ENCODE results near the gene SRRD.

SRRD gene

DNA sequence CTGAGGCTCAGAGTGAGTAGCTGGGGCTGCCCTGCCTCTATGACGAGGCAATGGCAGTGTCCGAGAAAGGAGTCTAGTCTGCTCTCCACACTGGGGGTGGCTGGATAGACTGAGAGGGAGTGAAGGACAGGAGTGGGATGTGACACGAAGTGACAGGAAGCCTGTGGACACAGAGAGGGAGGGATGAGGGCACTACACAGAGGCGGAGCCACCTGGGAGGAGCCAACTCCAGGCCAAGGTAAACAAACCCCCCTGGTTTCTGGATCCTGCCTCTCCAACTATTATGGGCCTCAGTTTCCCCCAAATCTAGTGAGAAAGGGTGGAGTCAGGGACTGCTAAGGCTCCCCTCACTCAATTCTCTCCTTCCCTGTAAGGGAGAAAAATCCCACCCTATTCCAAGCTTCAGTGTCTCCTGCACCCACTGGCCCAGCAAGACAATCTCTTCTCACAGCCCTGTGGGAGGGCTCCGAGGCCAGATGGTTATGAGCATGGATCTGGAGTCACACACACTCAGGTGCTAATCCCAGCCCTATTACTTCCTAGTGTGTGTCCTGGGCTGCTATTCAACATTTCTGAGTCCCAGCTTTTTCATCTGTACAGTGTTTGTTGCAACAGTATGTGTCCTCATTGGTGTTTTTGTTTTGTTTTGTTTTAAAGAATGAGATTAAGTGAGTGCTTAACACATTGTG, 29.7 kb upstream of the SRRD start:
- DNase-seq = no peak

DNA sequence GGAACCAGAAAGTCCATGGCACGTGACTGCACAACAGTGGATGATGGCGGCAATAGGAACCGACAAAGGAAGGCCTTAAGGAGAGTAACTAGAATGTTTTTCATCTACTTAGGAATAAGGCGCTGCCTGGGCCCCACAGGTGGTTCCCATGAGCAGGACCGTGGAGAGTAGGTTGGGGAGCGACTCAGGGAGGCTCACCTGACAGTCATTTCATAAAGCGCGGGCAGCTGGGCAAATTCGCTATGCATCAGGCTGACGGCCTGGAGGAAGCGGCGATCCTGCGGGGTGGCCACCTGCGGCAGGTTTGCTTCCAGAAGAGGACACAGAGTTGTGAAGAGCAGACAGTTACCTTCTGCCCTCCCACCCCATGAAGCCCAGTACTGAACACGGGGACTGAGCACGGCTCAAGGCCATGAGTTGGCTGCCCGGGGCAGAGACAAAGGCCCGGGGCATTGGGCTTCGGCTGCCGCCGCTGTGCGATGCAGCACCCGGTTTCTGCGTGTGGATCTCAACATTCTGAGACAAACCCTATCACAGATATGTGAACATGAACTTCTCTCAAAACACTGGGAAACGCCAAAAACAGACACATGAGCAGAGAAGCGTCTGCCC, 25.9 kb upstream of the SRRD start:
- DNase-seq = no peak

DNA sequence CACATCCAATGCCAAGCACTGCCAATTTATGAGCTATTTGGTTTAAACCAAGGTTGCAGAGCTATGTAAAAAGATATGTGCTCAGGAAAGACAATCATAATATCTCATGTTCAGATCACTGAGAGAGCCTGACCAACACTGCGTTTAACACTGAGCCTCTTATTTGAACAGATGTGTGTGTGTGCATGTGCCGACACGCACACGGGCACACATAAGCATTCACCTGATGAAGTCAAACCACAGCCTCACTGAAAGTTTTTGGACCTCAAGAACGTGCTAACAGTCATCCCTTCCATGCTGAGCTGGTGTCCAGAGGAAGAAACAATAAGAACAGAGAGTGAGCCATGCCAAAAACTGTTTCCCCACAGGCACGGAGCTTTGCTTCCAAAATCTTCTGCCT, 23.5 kb upstream of the SRRD start:
- DNase-seq = no peak

DNA sequence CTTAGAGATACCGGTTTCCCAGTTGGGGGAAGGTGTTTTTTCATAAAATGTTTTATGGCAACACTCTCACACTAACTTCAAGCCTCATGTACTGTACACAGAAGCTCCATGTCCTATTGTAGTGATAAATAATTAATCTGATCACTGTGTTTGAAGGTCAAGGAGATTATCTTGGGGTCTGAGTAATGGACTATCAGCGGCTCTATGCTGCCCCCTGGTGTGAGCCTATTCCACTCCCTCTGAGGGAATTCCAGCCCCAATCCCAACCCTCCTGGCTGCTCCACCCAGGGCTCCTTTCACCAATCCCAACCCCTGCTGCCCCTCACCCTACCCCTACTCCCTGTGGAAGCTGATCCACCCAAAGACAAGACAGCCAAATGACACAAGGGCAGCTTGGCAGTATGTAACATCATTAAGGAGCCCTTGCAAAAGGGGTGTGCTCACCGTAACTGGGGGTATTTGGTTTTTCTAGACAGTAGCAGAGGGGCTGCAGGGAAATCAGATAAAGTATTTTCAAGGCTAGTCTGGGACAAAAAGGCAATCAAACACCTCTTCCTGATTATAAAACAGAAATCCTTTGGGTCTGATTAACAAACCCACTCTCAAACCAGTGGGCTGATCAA, 22.4 kb upstream of the SRRD start:
- DNase-seq = peak; percentile 10

DNA sequence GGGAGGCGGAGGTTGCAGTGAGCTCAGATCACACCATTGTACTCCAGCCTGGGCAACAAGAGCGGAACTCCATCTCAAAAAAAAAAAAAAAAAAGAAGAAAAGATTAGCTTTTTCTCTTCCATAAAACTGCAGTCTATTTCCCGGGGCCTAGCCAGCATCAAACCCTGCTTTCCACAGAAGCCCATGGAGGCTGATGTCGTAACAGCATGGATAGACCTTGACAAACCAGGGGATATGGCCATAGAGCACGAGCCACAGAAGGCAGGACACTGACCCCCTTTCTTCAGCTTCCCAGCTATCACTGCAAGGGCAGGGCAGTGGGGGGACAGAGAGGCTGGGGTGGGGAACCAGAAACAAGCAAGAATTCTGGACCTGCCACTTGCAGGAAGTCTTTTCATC, 21.6 kb upstream of the SRRD start:
- no peak for DNase-seq

DNA sequence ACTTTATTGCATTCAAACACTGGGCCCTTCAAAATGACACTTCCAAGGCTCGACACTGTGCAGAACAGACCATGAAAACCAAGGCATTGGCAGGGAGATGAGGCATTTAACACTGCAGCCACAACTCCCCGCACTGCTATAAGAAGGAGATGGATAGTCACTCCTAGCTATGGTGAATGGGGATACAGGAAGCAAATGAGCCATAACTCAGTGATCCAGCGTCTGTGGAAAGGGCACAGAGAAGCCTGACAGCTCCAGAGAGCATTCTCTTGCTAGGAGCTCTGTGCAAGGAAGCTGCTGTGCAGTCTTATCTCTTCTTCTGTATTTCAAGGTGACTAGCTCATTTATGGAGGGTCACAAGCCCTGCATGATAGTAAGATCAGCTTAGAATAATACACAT, 21.0 kb upstream of the SRRD start:
- no peak for DNase-seq

DNA sequence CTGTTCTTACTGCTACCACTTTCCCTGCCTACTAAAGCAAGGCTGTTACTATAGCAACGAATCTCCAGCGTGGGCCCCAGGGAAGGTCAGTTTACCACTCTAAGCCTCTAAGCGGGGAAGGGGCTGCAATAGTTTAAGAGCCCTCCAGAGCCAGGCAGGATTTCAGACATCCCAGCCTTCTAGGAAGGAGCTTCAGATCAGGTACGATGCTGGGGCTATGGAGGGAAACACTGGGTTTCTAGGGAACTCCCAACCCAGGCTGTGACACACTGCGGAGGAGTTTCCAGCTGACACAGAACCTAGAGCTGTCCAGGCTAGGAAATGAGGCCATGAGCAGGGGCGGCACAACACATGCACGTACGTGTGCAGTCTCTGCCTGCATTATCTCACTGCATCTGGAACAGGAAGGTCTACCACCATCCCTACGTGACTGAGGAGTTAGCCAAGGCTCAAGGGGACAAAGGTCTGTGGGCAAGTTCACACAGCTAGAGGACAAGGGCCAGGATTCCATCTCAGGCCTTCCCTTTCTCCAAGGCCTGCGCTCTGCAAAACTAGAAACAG, 20.5 kb upstream of the SRRD start:
- no peak for DNase-seq

DNA sequence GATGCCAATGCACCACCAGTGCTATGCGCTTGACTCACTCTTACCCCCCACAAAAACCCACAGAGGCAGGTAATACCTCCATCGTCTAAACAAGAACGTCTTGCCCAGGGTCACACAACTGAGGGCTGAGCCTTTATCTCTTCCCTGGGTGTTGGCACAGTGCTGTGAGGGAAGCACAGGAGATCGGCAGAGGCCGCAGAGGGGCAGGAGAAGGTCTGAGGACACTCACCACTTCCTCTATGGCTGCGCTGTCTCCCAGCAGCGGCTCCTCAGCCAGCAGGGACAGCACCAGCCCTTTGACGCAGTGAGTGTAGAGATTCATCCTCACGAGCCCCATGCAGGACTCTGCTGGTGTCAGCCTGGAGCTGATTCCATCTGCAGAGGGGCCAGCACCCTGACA, 20.0 kb upstream of the SRRD start:
- no peak for DNase-seq

DNA sequence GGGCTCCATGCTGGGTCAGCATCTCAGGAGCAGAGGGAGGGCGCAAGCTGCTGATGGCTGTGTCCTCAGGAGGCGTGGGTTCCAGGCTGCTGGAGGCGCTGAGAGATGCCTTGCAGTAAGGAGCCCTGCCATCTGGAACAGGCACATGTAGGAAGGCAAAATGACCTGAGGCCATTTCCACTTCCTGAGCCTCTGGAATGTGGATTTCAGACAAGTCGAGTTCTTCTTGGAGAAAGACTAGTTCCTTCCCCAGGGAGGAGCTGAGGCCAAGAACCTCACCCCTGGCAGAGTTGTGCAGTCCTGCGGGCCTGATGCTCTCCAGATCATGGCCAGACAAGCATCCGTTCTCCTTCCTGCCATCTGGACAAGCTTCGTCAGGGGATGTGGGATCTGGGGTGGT, 19.4 kb upstream of the SRRD start:
- no peak for DNase-seq

DNA sequence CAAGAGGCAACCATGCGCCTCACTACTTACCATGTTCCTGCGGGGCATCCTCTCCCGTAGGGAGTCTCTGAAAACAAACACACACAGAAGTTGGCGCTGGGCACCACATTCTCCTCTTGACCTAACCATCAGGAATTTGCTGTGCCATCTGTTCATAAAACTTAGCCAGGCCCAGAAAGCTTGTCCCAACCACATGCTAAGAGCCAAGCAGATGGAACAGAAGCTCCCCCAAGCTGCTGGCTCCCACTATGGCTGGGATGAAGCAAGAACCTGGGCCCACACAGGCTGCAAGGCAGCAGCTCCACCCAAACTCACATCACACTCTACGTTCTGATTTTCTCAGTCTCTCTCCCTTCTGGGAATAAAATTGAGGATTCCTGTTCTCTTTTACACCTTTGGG, 17.5 kb upstream of the SRRD start:
- no peak for DNase-seq

DNA sequence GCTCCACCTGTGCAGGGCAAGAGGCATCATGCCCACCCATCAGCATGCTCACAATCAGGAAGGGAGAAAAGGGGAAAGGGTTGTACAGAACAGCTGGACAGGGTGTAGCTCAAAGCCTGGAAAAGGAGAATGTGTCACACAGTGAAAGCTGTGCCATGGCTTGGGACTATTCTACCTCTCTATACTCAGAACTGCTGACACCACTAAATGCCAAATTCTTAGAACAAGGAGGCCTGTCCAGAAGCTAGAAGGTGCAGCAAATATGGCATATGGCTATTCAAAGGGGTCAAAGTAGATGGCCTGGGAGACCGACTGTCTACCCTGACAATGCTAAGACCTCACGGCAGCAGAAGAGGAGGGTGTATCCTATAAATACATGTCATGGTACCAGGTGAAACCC, 12.9 kb upstream of the SRRD start:
- no peak for DNase-seq

DNA sequence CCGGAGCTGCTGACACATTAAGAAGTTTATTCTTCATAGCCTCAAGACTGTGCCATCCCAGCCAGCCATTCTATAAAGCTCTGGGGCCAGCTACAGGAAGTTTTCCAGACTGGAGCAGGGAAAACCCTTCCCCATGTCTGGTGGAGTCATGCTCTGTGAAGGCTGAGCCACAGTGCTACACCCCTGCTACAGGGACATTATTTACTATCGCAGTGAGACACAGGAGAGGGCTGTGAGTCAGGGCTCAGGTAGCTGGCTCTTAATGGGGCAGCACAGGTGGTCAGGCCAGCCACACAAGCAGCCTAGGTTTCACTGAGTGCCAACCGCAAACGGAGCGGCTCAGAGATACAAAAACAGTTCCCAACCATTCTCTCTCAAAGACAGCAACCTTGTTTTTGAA, 12.2 kb upstream of the SRRD start:
- DNase-seq = no peak

DNA sequence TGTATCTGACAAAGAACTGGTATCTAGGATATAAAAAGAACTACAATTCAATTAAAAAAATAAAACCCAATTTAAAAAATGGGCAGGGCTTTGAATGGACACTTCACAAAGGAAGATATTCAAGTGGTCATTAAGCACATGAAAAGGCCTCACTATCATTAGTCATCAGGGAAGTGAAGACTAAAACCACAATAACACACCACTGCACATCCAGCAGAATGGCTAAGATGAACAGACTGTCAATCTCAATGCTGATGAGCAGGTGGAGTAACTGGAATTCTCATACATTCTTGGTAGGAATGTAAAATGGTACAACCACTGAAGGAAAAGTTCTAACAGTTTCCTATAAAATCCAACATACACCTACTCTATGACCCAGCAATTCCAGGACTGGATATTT, 9.0 kb upstream of the SRRD start:
- no peak for DNase-seq

DNA sequence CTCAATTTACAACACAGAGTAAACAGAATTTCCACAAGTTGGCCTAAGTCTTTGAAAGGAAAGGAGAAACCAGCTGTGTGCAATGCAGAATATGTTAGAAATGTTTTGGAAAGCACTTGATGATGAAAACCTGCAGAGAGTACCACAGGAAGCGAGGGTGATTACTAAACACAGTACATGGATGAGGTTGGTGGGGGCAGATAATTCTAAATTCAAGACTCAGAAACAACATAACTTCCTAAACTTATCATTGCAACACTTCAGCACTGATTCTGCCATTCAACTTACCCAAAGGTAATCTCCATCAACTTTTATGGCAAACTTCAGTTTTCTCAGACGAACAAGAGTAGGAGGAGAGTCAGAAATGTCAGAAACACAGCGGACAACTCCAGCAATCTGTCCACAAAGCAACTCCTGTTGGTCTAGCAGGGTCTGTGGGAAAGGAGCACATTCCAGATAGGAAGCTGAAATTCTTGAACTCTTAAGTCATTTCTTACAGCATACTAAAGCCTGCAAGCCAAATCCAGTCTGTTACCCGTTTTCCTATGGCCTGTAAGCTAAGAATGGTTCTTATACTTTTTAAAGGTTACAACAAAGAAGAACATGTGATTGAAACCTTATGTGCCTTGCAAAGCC, 6.9 kb upstream of the SRRD start:
- no peak for DNase-seq

DNA sequence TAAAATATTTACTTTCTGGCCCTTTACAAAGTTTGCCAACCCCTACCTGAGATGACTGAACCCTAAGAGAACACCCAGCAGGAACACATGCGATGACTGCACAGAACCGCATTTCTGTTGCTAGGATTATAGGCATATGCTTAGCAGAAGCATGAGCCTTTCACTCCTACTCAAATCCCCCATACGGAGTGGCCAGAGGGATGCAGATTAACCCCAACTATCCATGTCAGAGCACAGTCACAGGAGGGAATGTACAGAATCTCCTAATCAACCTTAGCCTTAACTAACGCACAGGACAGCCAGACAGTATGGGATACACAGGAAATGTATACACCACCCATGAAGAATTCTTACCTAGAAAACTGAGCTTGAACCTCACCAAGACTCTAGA, 6.3 kb upstream of the SRRD start:
- DNase-seq = no peak

DNA sequence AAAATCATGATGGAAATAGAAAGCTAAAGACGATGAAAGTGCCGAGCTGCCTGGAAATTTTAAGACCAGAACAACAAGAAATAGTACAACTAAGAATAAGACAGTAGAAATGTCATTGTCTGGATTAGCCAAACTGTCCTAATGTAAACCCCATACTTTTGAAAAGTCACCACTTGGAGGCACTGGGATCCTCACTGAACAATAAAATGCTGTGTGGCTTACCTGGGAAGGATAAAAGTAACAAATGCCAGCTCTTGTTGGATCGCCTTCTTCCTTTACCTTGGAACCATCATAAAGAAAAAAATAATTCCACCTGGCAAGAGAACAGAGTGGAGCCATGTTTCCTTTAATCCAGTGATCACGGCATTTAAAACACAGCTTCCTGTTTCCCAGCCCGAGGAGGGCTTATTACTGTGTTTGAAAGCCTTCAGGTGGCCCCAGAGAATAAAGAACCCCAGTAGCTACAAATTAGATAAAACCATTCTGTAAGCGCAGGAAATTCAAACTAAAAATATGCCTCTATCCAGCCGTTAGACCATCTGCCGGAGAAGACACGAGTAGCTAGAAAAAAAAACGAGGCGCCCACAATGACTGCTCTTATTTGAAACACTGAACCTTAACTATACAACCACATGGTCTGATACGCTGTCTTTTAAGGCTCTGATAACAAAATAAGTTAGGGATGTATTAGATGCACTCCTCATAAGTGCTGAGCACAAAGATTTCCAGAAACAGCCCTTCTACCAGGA, 4.5 kb upstream of the SRRD start:
- DNase-seq = no peak

DNA sequence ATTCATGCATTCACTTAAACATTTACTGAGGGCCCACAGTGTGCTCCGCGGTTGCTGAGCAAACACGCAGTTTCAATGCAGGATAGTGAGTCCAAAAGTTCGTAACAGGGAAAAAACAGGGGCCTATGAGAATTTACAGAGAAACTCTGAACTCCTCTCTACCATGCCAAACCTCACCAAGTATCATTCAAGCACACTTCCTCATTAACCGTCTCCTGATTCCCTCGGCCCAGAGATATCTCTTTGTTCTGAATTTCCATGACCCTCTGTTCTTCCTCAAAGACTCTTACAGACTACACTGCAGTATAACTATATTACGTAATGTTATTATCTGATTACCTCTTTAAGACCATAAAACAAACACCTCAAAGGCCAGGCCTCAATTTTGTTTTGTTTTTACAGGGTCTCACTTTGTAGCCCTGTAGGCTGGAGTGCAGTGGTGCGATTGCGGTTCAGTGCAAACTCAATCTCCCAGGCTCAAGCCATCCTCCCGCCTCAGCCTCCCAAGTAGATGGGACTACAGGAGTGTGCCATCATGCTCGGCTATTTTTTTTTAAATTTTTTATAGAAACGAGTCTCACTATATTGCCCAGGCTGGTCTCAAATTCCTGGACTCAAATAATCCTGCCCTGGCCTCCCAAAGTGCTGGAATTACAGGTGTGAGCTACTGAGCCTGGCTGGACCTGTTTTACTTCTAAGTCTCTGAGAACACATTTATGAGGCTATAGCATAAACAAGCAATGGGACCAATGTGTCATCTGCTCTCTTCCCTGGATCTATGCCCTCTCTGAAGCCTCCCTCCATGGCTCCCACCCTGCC, 3.7 kb upstream of the SRRD start:
- peak; percentile 11 for DNase-seq

DNA sequence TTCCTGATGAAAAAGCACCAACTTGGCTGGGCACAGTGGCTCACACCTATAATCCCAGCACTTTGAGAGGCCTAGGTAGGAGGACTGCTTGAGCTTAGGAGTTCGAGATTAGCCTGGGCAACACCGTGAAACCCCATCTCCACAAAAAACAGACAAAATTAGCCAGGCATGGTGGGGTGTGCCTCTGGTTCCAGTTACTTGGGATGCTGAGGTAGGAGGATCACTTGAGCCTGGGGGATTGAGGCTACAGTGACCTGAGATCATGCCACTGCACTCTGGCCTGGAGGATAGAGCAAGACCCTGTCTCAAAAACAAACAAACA, 3.1 kb upstream of the SRRD start:
- no peak for DNase-seq

DNA sequence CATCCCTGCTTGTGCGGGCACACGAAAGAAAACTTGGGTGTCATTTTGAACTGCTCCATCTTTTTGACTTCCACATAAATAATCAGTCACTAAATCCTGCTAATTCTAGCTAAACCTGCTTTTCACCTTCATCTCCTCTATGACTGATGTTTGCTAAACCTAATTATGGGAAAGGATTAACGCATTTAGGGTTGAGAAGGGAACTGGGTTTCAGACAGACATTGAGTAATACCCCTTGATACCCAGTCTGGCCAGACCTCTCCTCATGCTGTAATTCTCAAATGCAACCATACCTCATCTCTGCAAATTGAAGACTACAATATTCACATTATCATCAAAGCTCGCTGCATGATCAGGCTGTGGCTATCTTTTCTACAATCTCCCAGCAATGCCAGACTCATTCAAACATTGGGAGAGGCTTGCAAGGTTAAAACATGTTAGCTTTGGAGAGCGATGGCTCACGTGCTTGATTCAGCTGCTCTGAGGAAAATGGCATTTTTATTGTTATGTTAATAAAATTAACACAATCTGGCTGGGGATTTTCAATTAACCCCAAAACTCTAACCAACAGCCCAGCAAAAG, 2.5 kb upstream of the SRRD start:
- DNase-seq = no peak

DNA sequence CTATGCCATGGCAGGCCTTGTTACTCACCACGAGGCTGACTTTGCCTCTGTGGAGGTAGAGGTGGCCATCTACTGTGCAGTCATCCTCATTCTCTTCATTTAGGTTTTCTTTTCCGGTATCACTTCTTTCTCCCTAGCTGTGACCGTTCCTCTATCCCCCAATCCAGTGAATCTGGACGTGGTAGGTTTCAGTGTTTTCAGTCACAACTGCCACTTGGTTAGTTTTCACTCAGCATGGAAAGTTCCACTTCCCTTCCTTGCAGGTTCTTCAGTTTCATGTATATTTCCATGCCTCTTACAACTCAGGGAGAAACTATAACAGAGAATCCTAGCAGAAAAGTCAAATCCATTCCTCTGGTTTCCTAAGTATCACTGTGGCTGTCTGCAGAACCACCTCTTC, 2.0 kb upstream of the SRRD start:
- no peak for DNase-seq

DNA sequence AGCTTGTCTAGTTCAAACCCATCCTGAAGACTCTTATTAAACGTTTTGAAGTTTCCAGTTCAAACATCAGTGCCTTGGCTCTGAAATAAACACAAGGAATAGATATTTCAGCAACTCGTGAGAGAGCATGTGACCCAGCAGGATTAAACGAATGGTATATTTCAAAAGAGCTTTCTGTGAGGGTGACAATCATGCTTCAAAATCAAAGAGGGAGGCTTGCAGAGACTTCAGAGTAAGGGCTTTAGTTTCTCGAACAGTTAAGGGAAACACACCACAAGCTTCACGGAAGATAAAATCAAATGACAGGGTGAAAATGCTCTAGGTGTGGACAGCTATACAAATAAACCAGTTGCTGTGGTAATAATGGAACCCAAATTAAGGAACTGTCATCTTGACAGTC, 1.5 kb upstream of the SRRD start:
- no peak for DNase-seq

DNA sequence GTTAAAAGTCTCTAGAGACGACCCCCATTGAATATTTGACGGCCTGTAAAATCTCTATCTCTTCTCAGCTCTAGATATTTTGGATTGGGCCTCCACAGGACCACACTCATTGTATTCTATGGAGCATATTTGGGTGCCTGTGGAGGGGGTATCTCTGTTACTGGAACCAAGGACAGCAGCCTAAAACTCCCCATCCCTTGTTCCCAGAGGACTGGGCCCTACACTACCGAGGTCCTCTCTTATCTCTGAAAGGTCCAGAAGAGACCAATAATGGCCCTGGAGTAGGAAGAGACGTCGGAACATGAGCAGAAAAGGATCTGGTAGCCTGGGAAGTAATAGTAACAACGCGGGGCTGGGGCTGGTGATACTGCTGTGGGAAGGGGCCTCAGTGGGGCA, 636 bp upstream of the SRRD start:
- DNase-seq = no peak
